ENCODE measurements around the gene JAK2. TPM values are rescaled to one million over a fixed set of nuclear protein-coding genes. Genes with fewer than 3 reads are reported as not detected.
A peak's percentile ranks its signal among the peaks of the same experiment; 100 is the strongest.

The JAK2 gene
- total RNA-seq, 1 donor from 2014 or later: 24.4 TPM

GRCh38 chr9:4970970-4971641 lies 14.0 kb upstream of the JAK2 start:
- no peak for TF ChIP-seq CTCF (IDR thresholded peaks at IDR 0.05)
- H3K4me3 ChIP-seq: no peak overlapping the region
- intact Hi-C loops (cut with DNase I): no loop called here
- peaks cover 3% of the 10 kb centered on the region for H3K4me1 ChIP-seq
- H3K27ac ChIP-seq: no peak overlapping the region
- no peaks in the 10 kb centered on the region for H3K36me3 ChIP-seq
- H3K9me3 ChIP-seq: no peaks in the 10 kb centered on the region
- DNase-seq (no peak), ATAC-seq (peak; percentile 61)
- no peaks in the 10 kb centered on the region for H3K27me3 ChIP-seq

GRCh38 chr9:4973246-4973645 lies 11.8 kb upstream of the JAK2 start:
- no peak overlapping the region for H3K27ac ChIP-seq
- H3K36me3 ChIP-seq: no peaks in the 10 kb centered on the region
- no peak overlapping the region for H3K4me3 ChIP-seq
- H3K9me3 ChIP-seq: no peaks in the 10 kb centered on the region
- H3K4me1 ChIP-seq: peaks cover 3% of the 10 kb centered on the region
- no peak for DNase-seq
- ATAC-seq: no peak
- TF ChIP-seq CTCF (IDR thresholded peaks at IDR 0.05): no peak
- H3K27me3 ChIP-seq: no peaks in the 10 kb centered on the region
- intact Hi-C loops (cut with DNase I): no loop called here

GRCh38 chr9:4973902-4974301 lies 11.2 kb upstream of the JAK2 start:
- ATAC-seq (no peak), DNase-seq (no peak)
- Histone ChIP-seq H3K4me3 (no peak overlapping the region), H3K27ac (no peak overlapping the region), H3K27me3 (no peaks in the 10 kb centered on the region), H3K4me1 (peaks cover 3% of the 10 kb centered on the region), H3K9me3 (no peaks in the 10 kb centered on the region), H3K36me3 (no peaks in the 10 kb centered on the region)
- intact Hi-C loops (cut with DNase I): no loop called here
- TF ChIP-seq CTCF (IDR thresholded peaks at IDR 0.05): no peak

- no peak for TF ChIP-seq CTCF (IDR thresholded peaks at IDR 0.05)
- Histone ChIP-seq H3K27me3 (no peaks in the 10 kb centered on the region), H3K4me1 (peaks cover 8% of the 10 kb centered on the region), H3K9me3 (no peaks in the 10 kb centered on the region), H3K36me3 (no peaks in the 10 kb centered on the region), H3K27ac (no peak overlapping the region), H3K4me3 (no peak overlapping the region)
- intact Hi-C loops (cut with DNase I): no loop called here
- DNase-seq (no peak), ATAC-seq (no peak)
Observed at GRCh38 chr9:4979239-4979638, 5.8 kb upstream of the JAK2 start.

GRCh38 chr9:4980086-4980727 lies 4.9 kb upstream of the JAK2 start:
- ATAC-seq (no peak), DNase-seq (no peak)
- TF ChIP-seq CTCF (IDR thresholded peaks at IDR 0.05): no peak
- Histone ChIP-seq H3K4me1 (peaks cover 8% of the 10 kb centered on the region), H3K27me3 (no peaks in the 10 kb centered on the region), H3K9me3 (no peaks in the 10 kb centered on the region), H3K4me3 (no peak overlapping the region), H3K36me3 (no peaks in the 10 kb centered on the region), H3K27ac (no peak overlapping the region)
- intact Hi-C loops (cut with DNase I): no loop called here

All from upper lobe of right lung (tissue), 1 donor.